ENCODE measurements around the gene TRAF3.

TRAF3 gene

GRCh38 chr14:102920998-102921304 is 143.7 kb downstream of the TRAF3 start:
- no peaks in the 10 kb centered on the region for H3K27me3 ChIP-seq (ENCODE audit: low read length)
- H3K36me3 ChIP-seq (ENCODE audit: low read length), result no peaks in the 10 kb centered on the region
- H3K4me3 ChIP-seq (ENCODE audit: insufficient read depth, low read length, poor library complexity, severe bottlenecking), result no peak overlapping the region
- H3K9ac ChIP-seq (ENCODE audit: low read length), result no peak overlapping the region
- H3K79me2 ChIP-seq (ENCODE audit: insufficient read depth, low read length), result no peaks in the 10 kb centered on the region
- no peaks in the 10 kb centered on the region for H4K20me1 ChIP-seq (ENCODE audit: low read depth, low read length)
- H3F3A ChIP-seq (ENCODE audit: insufficient read depth), result no peaks in the 10 kb centered on the region
- H3K9me2 ChIP-seq (replicated peaks; ENCODE audit: insufficient read depth, low read length), result no peaks in the 10 kb centered on the region
- H2AFZ ChIP-seq (ENCODE audit: low read depth, low read length, severe bottlenecking), result no peak overlapping the region
- H3K27ac ChIP-seq (ENCODE audit: low read depth, low read length), result no peak overlapping the region
- TF ChIP-seq EZH2phosphoT487 (conservative IDR thresholded peaks at IDR 0.05; ENCODE audit: low read length) (no peak), CTCF (IDR thresholded peaks at IDR 0.05; ENCODE audit: insufficient read depth, low read length, poor library complexity, severe bottlenecking) (no peak)
- no peaks in the 10 kb centered on the region for H3K9me3 ChIP-seq (ENCODE audit: insufficient read depth, low read length)
- H3K4me2 ChIP-seq (ENCODE audit: low read depth, low read length, poor library complexity, severe bottlenecking), result no peak overlapping the region

GRCh38 chr14:102922490-102923200 is 145.4 kb downstream of the TRAF3 start, which contains the start of gene AMN:
TSS of gene AMN (plus strand) at chr14:102922663. CDS start at chr14:102922689, 26 bp downstream.
- H3K4me2 ChIP-seq (ENCODE audit: low read depth, low read length, poor library complexity, severe bottlenecking), result no peak within 1 kb of the TSS
- H3K9me2 ChIP-seq (replicated peaks; ENCODE audit: insufficient read depth, low read length), result no peaks in the 10 kb centered on the region
- no peaks in the 10 kb centered on the region for H3F3A ChIP-seq (ENCODE audit: insufficient read depth)
- TF ChIP-seq EZH2phosphoT487 (conservative IDR thresholded peaks at IDR 0.05; ENCODE audit: low read length) (no peak), CTCF (IDR thresholded peaks at IDR 0.05; ENCODE audit: insufficient read depth, low read length, poor library complexity, severe bottlenecking) (no peak)
- no peaks in the 10 kb centered on the region for H3K36me3 ChIP-seq (ENCODE audit: low read length)
- H3K4me3 ChIP-seq (ENCODE audit: insufficient read depth, low read length, poor library complexity, severe bottlenecking), result no peak within 1 kb of the TSS
- no peaks in the 10 kb centered on the region for H4K20me1 ChIP-seq (ENCODE audit: low read depth, low read length)
- no peaks in the 10 kb centered on the region for H3K79me2 ChIP-seq (ENCODE audit: insufficient read depth, low read length)
- H3K9me3 ChIP-seq (ENCODE audit: insufficient read depth, low read length), result no peaks in the 10 kb centered on the region
- H3K9ac ChIP-seq (ENCODE audit: low read length), result no peak within 1 kb of the TSS
- H3K27me3 ChIP-seq (ENCODE audit: low read length), result no peaks in the 10 kb centered on the region
- H3K27ac ChIP-seq (ENCODE audit: low read depth, low read length), result no peak within 1 kb of the TSS
- H2AFZ ChIP-seq (ENCODE audit: low read depth, low read length, severe bottlenecking), result no peak within 1 kb of the TSS

GRCh38 chr14:102923201-102923924 is 146.1 kb downstream of the TRAF3 start:
- no peaks in the 10 kb centered on the region for H3K79me2 ChIP-seq (ENCODE audit: insufficient read depth, low read length)
- no peak overlapping the region for H3K9ac ChIP-seq (ENCODE audit: low read length)
- TF ChIP-seq CTCF (IDR thresholded peaks at IDR 0.05; ENCODE audit: insufficient read depth, low read length, poor library complexity, severe bottlenecking) (no peak), EZH2phosphoT487 (conservative IDR thresholded peaks at IDR 0.05; ENCODE audit: low read length) (no peak)
- no peaks in the 10 kb centered on the region for H3K9me3 ChIP-seq (ENCODE audit: insufficient read depth, low read length)
- H3K27me3 ChIP-seq (ENCODE audit: low read length), result no peaks in the 10 kb centered on the region
- H3K36me3 ChIP-seq (ENCODE audit: low read length), result no peaks in the 10 kb centered on the region
- H3K4me2 ChIP-seq (ENCODE audit: low read depth, low read length, poor library complexity, severe bottlenecking), result no peak overlapping the region
- no peaks in the 10 kb centered on the region for H3F3A ChIP-seq (ENCODE audit: insufficient read depth)
- no peak overlapping the region for H2AFZ ChIP-seq (ENCODE audit: low read depth, low read length, severe bottlenecking)
- H3K9me2 ChIP-seq (replicated peaks; ENCODE audit: insufficient read depth, low read length), result no peaks in the 10 kb centered on the region
- H4K20me1 ChIP-seq (ENCODE audit: low read depth, low read length), result no peaks in the 10 kb centered on the region
- no peak overlapping the region for H3K4me3 ChIP-seq (ENCODE audit: insufficient read depth, low read length, poor library complexity, severe bottlenecking)
- no peak overlapping the region for H3K27ac ChIP-seq (ENCODE audit: low read depth, low read length)
